ENCODE data around the gene ARMC5.
"Not testable (repeated sequence)": the region's sequence is repeated elsewhere in the genome, so short reads cannot be mapped to it uniquely, and the experiment has no call there.

The ARMC5 gene

GRCh38 chr16:31436221-31437045 is 22.9 kb upstream of the ARMC5 start:
- DNase-seq: no peak

GRCh38 chr16:31438414-31438813 is 20.9 kb upstream of the ARMC5 start:
- DNase-seq: no peak

- not testable (repeated sequence) for DNase-seq
These were observed 20.3 kb upstream of the ARMC5 start for GRCh38 chr16:31439023-31439422.

- DNase-seq: no peak
These were observed 19.8 kb upstream of the ARMC5 start for GRCh38 chr16:31439519-31439918.

- DNase-seq: no peak
These were observed 18.7 kb upstream of the ARMC5 start for GRCh38 chr16:31440516-31441184.

- DNase-seq: no peak
These were observed 17.3 kb upstream of the ARMC5 start for GRCh38 chr16:31441956-31442355.

GRCh38 chr16:31445931-31446330 is 13.4 kb upstream of the ARMC5 start:
- DNase-seq: not testable (repeated sequence)

- no peak for DNase-seq
These were observed 8.1 kb upstream of the ARMC5 start for GRCh38 chr16:31451201-31451600.

GRCh38 chr16:31451681-31452351 is 7.5 kb upstream of the ARMC5 start:
- no peak for DNase-seq

GRCh38 chr16:31452631-31453106 is 6.6 kb upstream of the ARMC5 start:
- DNase-seq: no peak

- DNase-seq: no peak
These were observed 5.8 kb upstream of the ARMC5 start for GRCh38 chr16:31453255-31454204.

- DNase-seq: no peak
These were observed 3.5 kb upstream of the ARMC5 start for GRCh38 chr16:31455601-31456314.

GRCh38 chr16:31456988-31457360 is 2.3 kb upstream of the ARMC5 start:
- DNase-seq: no peak

GRCh38 chr16:31458073-31458843 is 1.0 kb upstream of the ARMC5 start:
- DNase-seq: peak; percentile 39

GRCh38 chr16:31459687-31460581 is 633 bp downstream of the ARMC5 start:
- DNase-seq: peak; percentile 100

- no peak for DNase-seq
These were observed 1.3 kb downstream of the ARMC5 start for GRCh38 chr16:31460582-31461002.

GRCh38 chr16:31461201-31461920 is 2.1 kb downstream of the ARMC5 start:
- no peak for DNase-seq

- DNase-seq: no peak
These were observed 2.9 kb downstream of the ARMC5 start for GRCh38 chr16:31461921-31462804.

Data from activated CD4-positive, alpha-beta T cell treated with anti-CD3 and anti-CD28 coated beads for 1 hour (primary cell).